Measurements from ENCODE around the gene COX7A2.

The COX7A2 gene

GRCh38 chr6:75196081-75196687 lies 47.4 kb downstream of the COX7A2 start:
- DNase-seq = no peak

GRCh38 chr6:75188221-75188925 lies 55.2 kb downstream of the COX7A2 start:
- DNase-seq = no peak

Data from activated CD4-positive, alpha-beta T cell treated with anti-CD3 and anti-CD28 coated beads for 48 hours (primary cell).